RWPE1 (cell line): ENCODE data around the gene ANTXR1.

Source experiments
- CTCF ChIA-PET: fragments of 350-600 bp; sonication (Branson Sonifier 250); formaldehyde crosslinking; extraction: SDS; loops from one replicate; lab custom pipeline; 2021; lab: Yijun Ruan, JAX
- POLR2A ChIA-PET: fragments of 400-600 bp; formaldehyde crosslinking; extraction: SDS; loops from one replicate; lab custom pipeline; 2020; ENCODE audit warnings: antibody characterized with exemption; ENCODE audit not compliant: low non-redundant PET; lab: Yijun Ruan, JAX
- DNase-seq: peaks from one replicate; pipeline ENCODE4 v3.0.0; 2012; ENCODE audit warnings: low spot score
- H3K27ac ChIP-seq: fragments of 450-650 bp; 2 replicates; pipeline ENCODE4 v1.5.1; 2017
- TF ChIP-seq, protein P1 (sequence below): fragments of 450-650 bp; conservative IDR thresholded peaks from 2 replicates; pipeline ENCODE4 v1.5.1; 2017; ENCODE audit warnings: low read depth, mild to moderate bottlenecking

ANTXR1 gene

DNA sequence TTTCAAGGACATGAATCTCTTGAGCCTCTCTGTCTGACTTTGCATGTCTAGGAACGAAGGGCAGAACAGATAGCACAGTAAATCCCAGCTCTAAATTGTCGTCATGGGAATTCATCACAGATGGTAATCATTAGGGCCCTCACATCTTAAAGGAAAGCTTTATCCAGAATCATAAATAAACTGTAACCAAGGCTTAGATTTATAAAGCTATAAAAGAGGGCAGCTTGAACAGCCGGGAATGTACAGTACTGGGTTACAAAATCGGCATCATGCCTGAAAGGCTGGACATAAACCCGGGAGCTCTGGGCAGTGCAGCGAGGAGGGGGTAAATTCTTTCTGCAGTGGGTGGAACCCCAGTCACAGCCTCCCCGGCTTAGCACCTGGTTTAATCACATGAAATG, 229.7 kb downstream of the ANTXR1 start:
- H3K27ac ChIP-seq = no peak overlapping the region
- DNase-seq = no peak
- ChIA-PET CTCF (interaction anchor here (0.6 to 0.7 kb wide), 2 partner anchors 308 to 1059 kb away, joined by 3 read pairs; partner anchors contain the start of gene FAM136A), POLR2A (no interaction called here)
- TF ChIP-seq, protein P1, sequence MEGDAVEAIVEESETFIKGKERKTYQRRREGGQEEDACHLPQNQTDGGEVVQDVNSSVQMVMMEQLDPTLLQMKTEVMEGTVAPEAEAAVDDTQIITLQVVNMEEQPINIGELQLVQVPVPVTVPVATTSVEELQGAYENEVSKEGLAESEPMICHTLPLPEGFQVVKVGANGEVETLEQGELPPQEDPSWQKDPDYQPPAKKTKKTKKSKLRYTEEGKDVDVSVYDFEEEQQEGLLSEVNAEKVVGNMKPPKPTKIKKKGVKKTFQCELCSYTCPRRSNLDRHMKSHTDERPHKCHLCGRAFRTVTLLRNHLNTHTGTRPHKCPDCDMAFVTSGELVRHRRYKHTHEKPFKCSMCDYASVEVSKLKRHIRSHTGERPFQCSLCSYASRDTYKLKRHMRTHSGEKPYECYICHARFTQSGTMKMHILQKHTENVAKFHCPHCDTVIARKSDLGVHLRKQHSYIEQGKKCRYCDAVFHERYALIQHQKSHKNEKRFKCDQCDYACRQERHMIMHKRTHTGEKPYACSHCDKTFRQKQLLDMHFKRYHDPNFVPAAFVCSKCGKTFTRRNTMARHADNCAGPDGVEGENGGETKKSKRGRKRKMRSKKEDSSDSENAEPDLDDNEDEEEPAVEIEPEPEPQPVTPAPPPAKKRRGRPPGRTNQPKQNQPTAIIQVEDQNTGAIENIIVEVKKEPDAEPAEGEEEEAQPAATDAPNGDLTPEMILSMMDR = no peak

DNA sequence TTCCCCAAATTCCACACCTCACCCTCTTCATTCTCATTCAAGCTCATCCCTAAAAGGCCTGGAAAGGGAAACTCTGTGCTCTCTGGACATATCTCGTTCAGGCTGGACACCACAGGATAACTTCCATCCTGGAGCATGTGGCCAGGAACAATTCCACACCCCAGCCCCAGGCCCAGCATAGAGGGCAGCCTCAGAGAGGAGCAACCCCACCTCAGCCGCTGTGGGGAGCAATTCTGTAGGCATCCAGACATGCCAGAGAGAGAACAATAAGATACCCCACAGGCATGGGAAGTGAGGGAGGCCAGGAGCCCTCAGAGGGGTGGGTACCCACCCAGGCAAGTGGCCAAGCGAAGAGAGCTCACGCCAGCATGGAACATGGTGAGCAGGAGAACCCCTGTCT, 230.7 kb downstream of the ANTXR1 start:
- ChIA-PET CTCF (interaction anchor here (1.0 kb wide), 1 partner anchor 21 kb away, joined by 3 read pairs; no protein-coding TSS in a partner anchor), POLR2A (interaction anchor here (0.6 kb wide), 1 partner anchor 9 kb away, joined by 3 read pairs; no protein-coding TSS in a partner anchor)
- H3K27ac ChIP-seq = no peak overlapping the region
- TF ChIP-seq, protein P1 = no peak
- no peak for DNase-seq

DNA sequence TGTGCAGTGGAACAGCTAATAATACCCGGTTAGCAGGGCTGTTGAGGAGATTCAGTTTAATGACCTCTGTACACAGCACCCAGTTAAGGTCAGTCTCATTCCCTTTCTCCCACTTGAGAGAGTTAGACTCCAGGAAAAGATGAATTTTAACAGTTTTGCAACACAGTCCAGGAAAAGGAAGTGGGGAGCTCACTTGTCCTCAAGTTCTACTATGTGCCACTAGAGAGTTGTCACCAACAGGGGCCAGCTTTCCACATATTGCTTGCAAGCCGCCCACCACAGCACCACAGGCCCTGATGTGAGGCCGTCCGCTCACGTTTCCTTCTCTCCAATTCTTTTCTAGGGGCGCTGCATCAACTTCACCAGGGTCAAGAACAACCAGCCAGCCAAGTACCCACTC, 231.9 kb downstream of the ANTXR1 start:
- ChIA-PET POLR2A (no interaction called here), CTCF (interaction anchor here (1.0 kb wide), 1 partner anchor 20 kb away, joined by 3 read pairs; no protein-coding TSS in a partner anchor)
- TF ChIP-seq, protein P1 = no peak
- H3K27ac ChIP-seq = no peak overlapping the region
- DNase-seq = no peak

DNA sequence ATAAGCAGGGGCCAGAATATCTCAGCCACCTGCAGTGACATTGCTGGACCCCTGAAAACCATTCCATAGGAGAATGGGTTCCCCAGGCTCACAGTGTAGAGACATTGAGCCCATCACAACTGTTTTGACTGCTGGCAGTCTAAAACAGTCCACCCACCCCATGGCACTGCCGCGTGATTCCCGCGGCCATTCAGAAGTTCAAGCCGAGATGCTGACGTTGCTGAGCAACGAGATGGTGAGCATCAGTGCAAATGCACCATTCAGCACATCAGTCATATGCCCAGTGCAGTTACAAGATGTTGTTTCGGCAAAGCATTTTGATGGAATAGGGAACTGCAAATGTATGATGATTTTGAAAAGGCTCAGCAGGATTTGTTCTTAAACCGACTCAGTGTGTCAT, 234.6 kb downstream of the ANTXR1 start:
- TF ChIP-seq, protein P1 = no peak

DNA sequence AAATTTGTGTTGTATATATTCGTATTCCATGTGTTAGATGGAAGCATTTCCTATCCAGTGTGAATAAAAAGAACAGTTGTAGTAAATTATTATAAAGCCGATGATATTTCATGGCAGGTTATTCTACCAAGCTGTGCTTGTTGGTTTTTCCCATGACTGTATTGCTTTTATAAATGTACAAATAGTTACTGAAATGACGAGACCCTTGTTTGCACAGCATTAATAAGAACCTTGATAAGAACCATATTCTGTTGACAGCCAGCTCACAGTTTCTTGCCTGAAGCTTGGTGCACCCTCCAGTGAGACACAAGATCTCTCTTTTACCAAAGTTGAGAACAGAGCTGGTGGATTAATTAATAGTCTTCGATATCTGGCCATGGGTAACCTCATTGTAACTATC, 235.3 kb downstream of the ANTXR1 start:
- TF ChIP-seq, protein P1 = no peak
- ChIA-PET CTCF (interaction anchor here (0.6 kb wide), 2 partner anchors 13 to 28 kb away, joined by 3 read pairs; no protein-coding TSS in a partner anchor), POLR2A (no interaction called here)

More for the DNA sequence above, 234.6 kb downstream of the ANTXR1 start:
- no peak for DNase-seq
- ChIA-PET CTCF (no interaction called here), POLR2A (no interaction called here)
- H3K27ac ChIP-seq = no peak overlapping the region

DNA sequence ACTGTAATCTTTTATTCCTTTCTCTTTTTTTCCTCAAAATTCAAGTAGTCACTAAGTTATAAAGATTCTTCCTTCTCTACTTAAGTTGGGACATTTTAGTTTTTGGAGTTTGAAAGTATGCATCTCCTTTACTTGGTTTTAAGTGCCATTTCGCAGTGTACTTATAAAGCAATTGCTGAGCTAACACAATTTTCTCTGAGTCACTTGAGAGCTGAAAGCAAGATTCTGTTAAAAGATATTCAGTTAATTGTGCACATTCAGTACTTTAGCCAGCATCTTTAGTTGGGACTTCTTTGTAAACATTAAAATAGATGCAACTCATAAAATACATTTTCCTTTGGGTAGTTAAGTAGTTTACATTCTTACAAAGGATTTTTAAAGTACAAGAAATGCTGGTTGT, 238.0 kb downstream of the ANTXR1 start:
- POLR2A ChIA-PET = no interaction called here
- H3K27ac ChIP-seq = no peak overlapping the region
- DNase-seq = no peak
- CTCF ChIA-PET = interaction anchor here (0.7 kb wide), 1 partner anchor 366 kb away, joined by 3 read pairs; no protein-coding TSS in a partner anchor
- TF ChIP-seq, protein P1 = no peak

More for the DNA sequence above, 235.3 kb downstream of the ANTXR1 start:
- no peak overlapping the region for H3K27ac ChIP-seq
- DNase-seq = no peak
